T follicular helper cell (primary cell): Measurements from ENCODE around the gene TMTC2.
"Not testable (repeated sequence)": the region's sequence is repeated elsewhere in the genome, so short reads cannot be mapped to it uniquely, and the experiment has no call there.

ENCODE experiments used
- DNase-seq: peaks from one replicate; pipeline ENCODE4 v3.0.0-alpha.2; 2020; ENCODE audit warnings: low read depth

The TMTC2 gene

GRCh38 chr12:82725741-82726140 is 39.0 kb downstream of the TMTC2 start:
- no peak for DNase-seq

- no peak for DNase-seq
Measured at GRCh38 chr12:82727886-82728285, 41.2 kb downstream of the TMTC2 start.

- no peak for DNase-seq
Measured at GRCh38 chr12:82728710-82729109, 42.0 kb downstream of the TMTC2 start.

- no peak for DNase-seq
Measured at GRCh38 chr12:82730953-82731459, 44.3 kb downstream of the TMTC2 start.

- DNase-seq = no peak
Measured at GRCh38 chr12:82740129-82741000, 53.7 kb downstream of the TMTC2 start.

- no peak for DNase-seq
Measured at GRCh38 chr12:82745063-82745674, 58.5 kb downstream of the TMTC2 start.

- no peak for DNase-seq
Measured at GRCh38 chr12:82745807-82746206, 59.1 kb downstream of the TMTC2 start.

GRCh38 chr12:82746668-82747067 is 60.0 kb downstream of the TMTC2 start:
- no peak for DNase-seq

GRCh38 chr12:82749015-82749414 is 62.3 kb downstream of the TMTC2 start:
- DNase-seq = no peak

- DNase-seq = no peak
Measured at GRCh38 chr12:82754856-82755255, 68.2 kb downstream of the TMTC2 start.

GRCh38 chr12:82756303-82756702 is 69.6 kb downstream of the TMTC2 start:
- DNase-seq = no peak

GRCh38 chr12:82757059-82757458 is 70.4 kb downstream of the TMTC2 start:
- DNase-seq = no peak

- no peak for DNase-seq
Measured at GRCh38 chr12:82757656-82758055, 71.0 kb downstream of the TMTC2 start.

GRCh38 chr12:82758749-82759330 is 72.1 kb downstream of the TMTC2 start:
- no peak for DNase-seq

- no peak for DNase-seq
Measured at GRCh38 chr12:82760423-82760822, 73.7 kb downstream of the TMTC2 start.

- DNase-seq = not testable (repeated sequence)
Measured at GRCh38 chr12:82765206-82765605, 78.5 kb downstream of the TMTC2 start.

GRCh38 chr12:82765971-82766705 is 79.4 kb downstream of the TMTC2 start:
- no peak for DNase-seq

GRCh38 chr12:82774666-82775065 is 88.0 kb downstream of the TMTC2 start:
- no peak for DNase-seq

- no peak for DNase-seq
Measured at GRCh38 chr12:82780517-82780916, 93.8 kb downstream of the TMTC2 start.

- DNase-seq = no peak
Measured at GRCh38 chr12:82781309-82781997, 94.7 kb downstream of the TMTC2 start.

- no peak for DNase-seq
Measured at GRCh38 chr12:82783435-82783834, 96.7 kb downstream of the TMTC2 start.

- DNase-seq = no peak
Measured at GRCh38 chr12:82787016-82787415, 100.3 kb downstream of the TMTC2 start.
